PC-3 (cell line): ENCODE results near the gene SULT4A1.

Experiments
- EZH2 ChIP-seq: fragments of 300-600 bp; sonication (generic); IDR thresholded peaks from one replicate; pipeline ENCODE4 v1.6.1; 2017; ENCODE audit warnings: antibody characterized with exemption, mild to moderate bottlenecking, low read length; ENCODE audit not compliant: unreplicated experiment
- TF ChIP-seq, protein P1 (sequence below): fragments of 300-600 bp; sonication (generic); conservative IDR thresholded peaks from 2 replicates; pipeline ENCODE4 v1.5.1; 2017; ENCODE audit warnings: antibody characterized with exemption, low read depth, mild to moderate bottlenecking, low read length

DNA sequence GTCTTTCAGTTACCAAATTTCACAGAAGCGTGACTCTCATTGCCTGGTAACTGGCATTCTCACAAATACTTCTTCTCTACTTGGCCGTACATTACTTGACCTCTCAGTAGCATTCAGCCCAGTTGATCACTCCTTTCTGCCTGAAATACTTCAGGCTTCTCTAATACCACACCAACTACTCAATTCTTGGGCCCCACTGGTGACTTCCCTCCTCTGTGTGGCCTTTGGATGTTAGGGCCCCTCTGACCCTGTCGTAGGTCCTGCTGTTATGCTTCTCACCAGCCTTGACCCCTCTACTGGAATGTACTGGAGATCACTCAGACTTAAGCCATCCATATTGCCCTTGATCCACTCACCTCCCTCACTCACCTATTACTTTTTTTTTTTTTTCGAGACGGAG is 48.0 kb downstream of the SULT4A1 start:
- TF ChIP-seq, protein P1, sequence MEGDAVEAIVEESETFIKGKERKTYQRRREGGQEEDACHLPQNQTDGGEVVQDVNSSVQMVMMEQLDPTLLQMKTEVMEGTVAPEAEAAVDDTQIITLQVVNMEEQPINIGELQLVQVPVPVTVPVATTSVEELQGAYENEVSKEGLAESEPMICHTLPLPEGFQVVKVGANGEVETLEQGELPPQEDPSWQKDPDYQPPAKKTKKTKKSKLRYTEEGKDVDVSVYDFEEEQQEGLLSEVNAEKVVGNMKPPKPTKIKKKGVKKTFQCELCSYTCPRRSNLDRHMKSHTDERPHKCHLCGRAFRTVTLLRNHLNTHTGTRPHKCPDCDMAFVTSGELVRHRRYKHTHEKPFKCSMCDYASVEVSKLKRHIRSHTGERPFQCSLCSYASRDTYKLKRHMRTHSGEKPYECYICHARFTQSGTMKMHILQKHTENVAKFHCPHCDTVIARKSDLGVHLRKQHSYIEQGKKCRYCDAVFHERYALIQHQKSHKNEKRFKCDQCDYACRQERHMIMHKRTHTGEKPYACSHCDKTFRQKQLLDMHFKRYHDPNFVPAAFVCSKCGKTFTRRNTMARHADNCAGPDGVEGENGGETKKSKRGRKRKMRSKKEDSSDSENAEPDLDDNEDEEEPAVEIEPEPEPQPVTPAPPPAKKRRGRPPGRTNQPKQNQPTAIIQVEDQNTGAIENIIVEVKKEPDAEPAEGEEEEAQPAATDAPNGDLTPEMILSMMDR = no peak
- no peak for TF ChIP-seq EZH2
